Gastrocnemius medialis (tissue), 4 donors: ENCODE results near the gene HTT.

Source experiments
- POLR2A ChIP-seq, 2 donors: fragments of 450-650 bp; IDR thresholded peaks; one replicate each; pipeline ENCODE4 v1.6.1; 2017; ENCODE audit warnings: antibody characterized with exemption in 2 of 2, mild to moderate bottlenecking in 2 of 2, moderate library complexity in 2 of 2
- TF ChIP-seq, protein P1 (sequence below), 5 experiments: fragments of 450-650 bp in 3 of 5; fragments of 200-600 bp in 2 of 5; sonication (generic) in 2 of 5; IDR thresholded peaks in 4 of 5; conservative IDR thresholded peaks in 1 of 5; 1 replicate in 4 of 5; 2 replicates in 1 of 5; pipeline ENCODE4 v1.5.1; 2016 to 2019; ENCODE audit warnings: antibody characterized with exemption in 5 of 5, mild to moderate bottlenecking in 3 of 5, moderate library complexity in 3 of 5

DNA sequence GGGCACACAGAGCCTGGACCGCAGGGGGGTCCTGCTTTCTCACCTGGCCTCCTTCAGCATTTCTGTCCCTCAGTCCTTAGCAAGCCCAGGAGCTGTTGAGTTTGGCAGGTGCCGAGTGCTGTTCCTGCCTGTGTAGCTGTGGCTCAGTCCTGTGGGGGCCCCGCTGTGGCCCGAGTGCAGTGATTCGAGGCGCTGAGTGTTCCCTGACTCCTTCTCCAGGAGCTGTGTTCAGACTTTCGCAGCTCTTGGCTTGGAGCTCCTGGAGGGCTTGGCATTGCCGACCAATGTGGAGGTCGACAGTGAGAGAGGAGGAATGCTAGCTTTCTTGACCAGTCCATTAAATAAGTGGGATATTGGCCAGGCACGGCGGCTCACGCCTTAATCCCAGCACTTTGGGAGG lies 124.4 kb downstream of the HTT start:
- TF ChIP-seq, protein P1, sequence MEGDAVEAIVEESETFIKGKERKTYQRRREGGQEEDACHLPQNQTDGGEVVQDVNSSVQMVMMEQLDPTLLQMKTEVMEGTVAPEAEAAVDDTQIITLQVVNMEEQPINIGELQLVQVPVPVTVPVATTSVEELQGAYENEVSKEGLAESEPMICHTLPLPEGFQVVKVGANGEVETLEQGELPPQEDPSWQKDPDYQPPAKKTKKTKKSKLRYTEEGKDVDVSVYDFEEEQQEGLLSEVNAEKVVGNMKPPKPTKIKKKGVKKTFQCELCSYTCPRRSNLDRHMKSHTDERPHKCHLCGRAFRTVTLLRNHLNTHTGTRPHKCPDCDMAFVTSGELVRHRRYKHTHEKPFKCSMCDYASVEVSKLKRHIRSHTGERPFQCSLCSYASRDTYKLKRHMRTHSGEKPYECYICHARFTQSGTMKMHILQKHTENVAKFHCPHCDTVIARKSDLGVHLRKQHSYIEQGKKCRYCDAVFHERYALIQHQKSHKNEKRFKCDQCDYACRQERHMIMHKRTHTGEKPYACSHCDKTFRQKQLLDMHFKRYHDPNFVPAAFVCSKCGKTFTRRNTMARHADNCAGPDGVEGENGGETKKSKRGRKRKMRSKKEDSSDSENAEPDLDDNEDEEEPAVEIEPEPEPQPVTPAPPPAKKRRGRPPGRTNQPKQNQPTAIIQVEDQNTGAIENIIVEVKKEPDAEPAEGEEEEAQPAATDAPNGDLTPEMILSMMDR (IDR thresholded peaks at IDR 0.05 in 4 of 5, conservative IDR thresholded peaks at IDR 0.05 in 1 of 5): no peak
- no peak for TF ChIP-seq POLR2A (IDR thresholded peaks at IDR 0.05)
